Fibroblast of lung (primary cell): ENCODE results near the gene NOL4L. TPM values are rescaled to one million over a fixed set of nuclear protein-coding genes. Genes with fewer than 3 reads are reported as not detected.

Experiments used
- DNase-seq, 2 donors: peaks; one replicate each; pipeline versions ENCODE4 v3.0.0 to v3.0.0-alpha.2; 2010; ENCODE audit warnings: low read depth in 2 of 2
- H2AFZ ChIP-seq: 2 replicates; pipeline ENCODE4 v1.5.1; 2012; ENCODE audit warnings: low read length, control low read depth, inconsistent platforms
- H3K27ac ChIP-seq: 2 replicates; pipeline ENCODE4 v1.5.1; 2011; ENCODE audit warnings: low read length, control low read depth; ENCODE audit not compliant: insufficient read depth
- H3K27me3 ChIP-seq: 2 replicates; pipeline ENCODE4 v1.5.1; 2011; ENCODE audit warnings: mild to moderate bottlenecking, low read length; ENCODE audit not compliant: control insufficient read depth, insufficient read depth
- H3K36me3 ChIP-seq: 2 replicates; pipeline ENCODE4 v1.5.1; 2011; ENCODE audit warnings: low read length; ENCODE audit not compliant: control insufficient read depth, insufficient read depth
- H3K4me1 ChIP-seq: 2 replicates; pipeline ENCODE4 v1.5.1; 2011; ENCODE audit warnings: low read length; ENCODE audit not compliant: control insufficient read depth, insufficient read depth; ENCODE audit errors: extremely low read depth
- H3K4me2 ChIP-seq: 2 replicates; pipeline ENCODE4 v1.5.1; 2011; ENCODE audit warnings: low read length, control low read depth; ENCODE audit not compliant: insufficient read depth; ENCODE audit errors: extremely low read depth
- H3K4me3 ChIP-seq, 4 experiments: fragments of 200-600 bp in 1 of 4; sonication (generic) in 1 of 4; replicated peaks in 1 of 4; 2 replicates each; pipeline ENCODE4 v1.5.1; 2011 to 2016; ENCODE audit warnings: low read length in 4 of 4, low read depth in 3 of 4, mild to moderate bottlenecking in 3 of 4, control low read depth in 2 of 4, inconsistent platforms in 1 of 4, mixed read lengths in 1 of 4; ENCODE audit not compliant: insufficient read depth in 1 of 4; ENCODE audit errors: control extremely low read depth in 1 of 4
- H3K79me2 ChIP-seq: 2 replicates; pipeline ENCODE4 v1.5.1; 2012; ENCODE audit warnings: mild to moderate bottlenecking, low read length, inconsistent platforms; ENCODE audit not compliant: control insufficient read depth, insufficient read depth
- H3K9ac ChIP-seq: 2 replicates; pipeline ENCODE4 v1.5.1; 2011; ENCODE audit warnings: mild to moderate bottlenecking, low read length, control low read depth; ENCODE audit not compliant: insufficient read depth
- H3K9me3 ChIP-seq: 2 replicates; pipeline ENCODE4 v1.5.1; 2012; ENCODE audit warnings: low read depth, low read length; ENCODE audit not compliant: control insufficient read depth, insufficient read depth
- H4K20me1 ChIP-seq: 2 replicates; pipeline ENCODE4 v1.5.1; 2011; ENCODE audit warnings: low read length; ENCODE audit not compliant: control insufficient read depth, insufficient read depth; ENCODE audit errors: extremely low read depth
- CTCF ChIP-seq, 2 donors: IDR thresholded peaks in 1 of 2; conservative IDR thresholded peaks in 1 of 2; 1 replicate in 1 of 2; 2 replicates in 1 of 2; pipeline ENCODE4 v1.5.1; 2011 to 2012; ENCODE audit warnings: low read length in 2 of 2, control low read depth in 1 of 2, inconsistent platforms in 1 of 2, low read depth in 1 of 2, mild to moderate bottlenecking in 1 of 2
- EZH2 ChIP-seq: IDR thresholded peaks from 2 replicates; pipeline ENCODE4 v1.5.1; 2012; ENCODE audit warnings: low read length, control low read depth, mild to moderate bottlenecking; ENCODE audit errors: missing control alignments
- polyA plus RNA-seq, 2 donors: library from polyadenylated mRNA; depleted of rRNA in 1 of 2; stranded (reverse) in 1 of 2; unstranded in 1 of 2; fragments of >200 nt; gene quantifications; 2 replicates each; pipeline ENCODE4 v1.2.1, GENCODE V29; 2011 to 2012; ENCODE audit warnings: missing spikeins in 1 of 2
- total RNA-seq: library from RNA; depleted of rRNA; stranded (reverse); fragments of >200 nt; gene quantifications from 2 replicates; pipeline ENCODE4 v1.2.1, GENCODE V29; 2014

Gene NOL4L
- total and polyA plus RNA-seq, 2 donors (not counting 1 experiment from before 2014, with no cell fraction given) = 3.2 to 4.0 TPM

- H4K20me1 ChIP-seq = no peaks in the 10 kb centered on the region
- H2AFZ ChIP-seq = no peak overlapping the region
- H3K27ac ChIP-seq = no peak overlapping the region
- DNase-seq = no peak
- H3K9ac ChIP-seq = no peak overlapping the region
- no peaks in the 10 kb centered on the region for H3K9me3 ChIP-seq
- peaks cover 13% of the 10 kb centered on the region for H3K27me3 ChIP-seq
- H3K36me3 ChIP-seq = no peaks in the 10 kb centered on the region
- H3K4me1 ChIP-seq = peaks cover 2% of the 10 kb centered on the region
- H3K4me3 ChIP-seq = no peak overlapping the region
- H3K79me2 ChIP-seq = no peaks in the 10 kb centered on the region
- H3K4me2 ChIP-seq = no peak overlapping the region
- no peak for TF ChIP-seq EZH2
- no peak for TF ChIP-seq CTCF (conservative IDR thresholded peaks at IDR 0.05 in 1 of 2, IDR thresholded peaks at IDR 0.05 in 1 of 2; ENCODE audit: low read depth in 1 of 2, low read length in 2 of 2)
These were observed 1.2 kb upstream of the NOL4L start for GRCh38 chr20:32586291-32586690.

GRCh38 chr20:32585586-32586127 lies 524 bp upstream of the NOL4L start:
- H3K27ac ChIP-seq = no peak overlapping the region
- H3K4me1 ChIP-seq = peaks cover 2% of the 10 kb centered on the region
- no peak overlapping the region for H3K9ac ChIP-seq
- H3K27me3 ChIP-seq = peaks cover 13% of the 10 kb centered on the region
- H3K79me2 ChIP-seq = no peaks in the 10 kb centered on the region
- no peak overlapping the region for H3K4me2 ChIP-seq
- TF ChIP-seq EZH2 (peak; percentile 75), CTCF (conservative IDR thresholded peaks at IDR 0.05 in 1 of 2, IDR thresholded peaks at IDR 0.05 in 1 of 2; ENCODE audit: low read depth in 1 of 2, low read length in 2 of 2) (no peak)
- H4K20me1 ChIP-seq = no peaks in the 10 kb centered on the region
- H3K9me3 ChIP-seq = no peaks in the 10 kb centered on the region
- no peak for DNase-seq
- H3K4me3 ChIP-seq = no peak overlapping the region
- H2AFZ ChIP-seq = no peak overlapping the region
- H3K36me3 ChIP-seq = no peaks in the 10 kb centered on the region

- no peaks in the 10 kb centered on the region for H3K9me3 ChIP-seq
- H3K4me2 ChIP-seq = no peak overlapping the region
- peaks cover 13% of the 10 kb centered on the region for H3K27me3 ChIP-seq
- peak overlapping the region in 1 of 4 experiments; percentile 43 for H3K4me3 ChIP-seq
- no peak for DNase-seq
- H3K36me3 ChIP-seq = no peaks in the 10 kb centered on the region
- H3K9ac ChIP-seq = no peak overlapping the region
- no peaks in the 10 kb centered on the region for H3K4me1 ChIP-seq
- no peak for TF ChIP-seq CTCF (conservative IDR thresholded peaks at IDR 0.05 in 1 of 2, IDR thresholded peaks at IDR 0.05 in 1 of 2; ENCODE audit: low read depth in 1 of 2, low read length in 2 of 2)
- TF ChIP-seq EZH2 = no peak
- no peaks in the 10 kb centered on the region for H3K79me2 ChIP-seq
- H2AFZ ChIP-seq = no peak overlapping the region
- no peaks in the 10 kb centered on the region for H4K20me1 ChIP-seq
- H3K27ac ChIP-seq = no peak overlapping the region
These were observed 1.5 kb downstream of the NOL4L start for GRCh38 chr20:32583581-32584070.
